C4-2B (cell line): Measurements from ENCODE around the gene PARD3B.

Source experiments
- H3K27ac ChIP-seq: fragments of 450-650 bp; 2 replicates; pipeline ENCODE4 v1.5.1; 2017
- ZFX ChIP-seq: fragments of 450-650 bp; IDR thresholded peaks from 2 replicates; pipeline ENCODE4 v1.6.1; 2017
- TF ChIP-seq, protein P1 (sequence below): fragments of 450-650 bp; conservative IDR thresholded peaks from 2 replicates; pipeline ENCODE4 v1.5.1; 2017; ENCODE audit warnings: mild to moderate bottlenecking

The PARD3B gene

DNA sequence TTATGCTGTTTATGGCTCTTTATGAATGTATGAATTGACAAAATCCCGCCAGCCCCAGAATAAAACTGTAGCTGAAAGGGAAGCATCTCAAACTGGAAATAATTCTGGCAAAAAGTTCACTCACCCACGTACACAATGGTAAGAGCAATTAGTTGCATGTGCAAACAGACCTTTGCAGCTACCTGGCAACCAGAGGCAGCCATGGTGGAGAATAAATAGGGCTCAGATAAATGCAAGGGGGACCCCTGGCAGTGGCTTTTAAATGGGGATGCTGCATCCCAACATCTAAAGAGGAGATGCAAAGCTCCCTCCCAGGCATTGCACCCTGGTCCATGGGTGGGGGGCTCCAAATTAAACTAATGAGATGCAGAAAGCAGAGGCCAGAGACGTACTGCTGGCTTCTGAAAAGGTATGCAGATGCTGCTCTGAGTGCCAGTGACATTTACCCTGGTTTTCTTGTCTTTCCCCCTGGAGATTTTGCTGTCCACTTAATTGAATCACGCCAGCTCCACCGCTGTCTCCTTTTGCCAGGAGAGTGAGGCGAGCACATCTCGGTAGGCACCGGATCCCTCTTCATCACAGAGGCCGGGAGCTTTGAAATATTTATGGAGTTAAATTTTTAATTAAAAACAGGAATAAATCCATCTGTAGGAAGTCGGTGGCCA is 1010.4 kb downstream of the PARD3B start:
- TF ChIP-seq ZFX = no peak
- TF ChIP-seq, protein P1, sequence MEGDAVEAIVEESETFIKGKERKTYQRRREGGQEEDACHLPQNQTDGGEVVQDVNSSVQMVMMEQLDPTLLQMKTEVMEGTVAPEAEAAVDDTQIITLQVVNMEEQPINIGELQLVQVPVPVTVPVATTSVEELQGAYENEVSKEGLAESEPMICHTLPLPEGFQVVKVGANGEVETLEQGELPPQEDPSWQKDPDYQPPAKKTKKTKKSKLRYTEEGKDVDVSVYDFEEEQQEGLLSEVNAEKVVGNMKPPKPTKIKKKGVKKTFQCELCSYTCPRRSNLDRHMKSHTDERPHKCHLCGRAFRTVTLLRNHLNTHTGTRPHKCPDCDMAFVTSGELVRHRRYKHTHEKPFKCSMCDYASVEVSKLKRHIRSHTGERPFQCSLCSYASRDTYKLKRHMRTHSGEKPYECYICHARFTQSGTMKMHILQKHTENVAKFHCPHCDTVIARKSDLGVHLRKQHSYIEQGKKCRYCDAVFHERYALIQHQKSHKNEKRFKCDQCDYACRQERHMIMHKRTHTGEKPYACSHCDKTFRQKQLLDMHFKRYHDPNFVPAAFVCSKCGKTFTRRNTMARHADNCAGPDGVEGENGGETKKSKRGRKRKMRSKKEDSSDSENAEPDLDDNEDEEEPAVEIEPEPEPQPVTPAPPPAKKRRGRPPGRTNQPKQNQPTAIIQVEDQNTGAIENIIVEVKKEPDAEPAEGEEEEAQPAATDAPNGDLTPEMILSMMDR = no peak
- no peak overlapping the region for H3K27ac ChIP-seq

- H3K27ac ChIP-seq = no peak overlapping the region
- TF ChIP-seq, protein P1 = no peak
- no peak for TF ChIP-seq ZFX
Measured at GRCh38 chr2:205556357-205556756, 1011.1 kb downstream of the PARD3B start.

- TF ChIP-seq, protein P1 = no peak
- TF ChIP-seq ZFX = no peak
- H3K27ac ChIP-seq = no peak overlapping the region
Measured at GRCh38 chr2:205556841-205557539, 1011.7 kb downstream of the PARD3B start.

- TF ChIP-seq, protein P1 = no peak
- no peak for TF ChIP-seq ZFX
- H3K27ac ChIP-seq = no peak overlapping the region
Measured at GRCh38 chr2:205557873-205558272, 1012.6 kb downstream of the PARD3B start.

GRCh38 chr2:205561441-205561840 is 1016.2 kb downstream of the PARD3B start:
- TF ChIP-seq, protein P1 = no peak
- TF ChIP-seq ZFX = no peak
- no peak overlapping the region for H3K27ac ChIP-seq

GRCh38 chr2:205563646-205564045 is 1018.4 kb downstream of the PARD3B start:
- no peak for TF ChIP-seq ZFX
- TF ChIP-seq, protein P1 = peak; percentile 53
- no peak overlapping the region for H3K27ac ChIP-seq

DNA sequence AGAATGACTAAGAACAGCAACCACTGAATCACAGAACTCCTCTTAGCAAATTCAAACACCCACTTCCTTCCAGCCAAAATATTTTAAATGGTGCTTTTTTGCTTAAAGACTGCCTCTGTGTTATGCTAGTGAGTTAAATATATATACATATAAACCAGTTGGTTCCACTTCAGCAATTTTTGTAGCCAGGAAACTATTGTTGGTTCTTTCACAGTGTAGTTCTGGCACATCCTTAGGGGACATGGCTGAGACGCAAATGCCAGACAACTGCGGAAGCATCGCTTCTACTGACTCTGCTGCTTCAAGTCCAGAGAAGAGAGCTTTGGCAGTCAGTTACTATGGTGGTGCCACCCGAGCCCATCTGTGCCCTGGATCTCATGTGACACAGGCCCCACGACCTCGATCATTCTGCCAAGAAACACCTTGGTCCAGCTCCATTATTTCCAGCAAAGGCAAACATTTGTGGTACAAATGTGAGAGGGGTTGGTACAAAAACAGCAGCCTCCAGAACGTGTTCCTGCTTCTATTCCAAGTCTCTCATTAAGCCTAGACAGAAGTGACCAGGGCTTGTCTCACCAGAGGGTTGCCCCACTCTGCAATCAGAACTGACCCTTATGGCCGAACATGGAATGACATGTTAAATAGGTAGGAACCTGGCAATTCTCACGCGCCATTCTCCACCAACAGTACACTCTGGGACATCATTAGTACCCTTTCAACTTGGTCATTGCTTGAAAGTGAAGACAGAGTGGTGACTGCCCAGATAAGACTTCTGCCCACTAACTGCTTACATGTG is 1019.3 kb downstream of the PARD3B start:
- TF ChIP-seq ZFX = no peak
- TF ChIP-seq, protein P1 = no peak
- no peak overlapping the region for H3K27ac ChIP-seq
